ENCODE results near the gene SDCBP2. TPM values are rescaled to one million over a fixed set of nuclear protein-coding genes. Genes with fewer than 3 reads are reported as not detected.

The SDCBP2 gene
- total RNA-seq, 4 donors from 2014 or later, result 29.7 to 361 (median 306) TPM

- TF ChIP-seq POLR2A (IDR thresholded peaks at IDR 0.05), result no peak
- TF ChIP-seq CTCF (IDR thresholded peaks at IDR 0.05), result no peak
- H3K36me3 ChIP-seq, result no peaks in the 10 kb centered on the region
- no peak overlapping the region for H3K4me3 ChIP-seq
- H3K27me3 ChIP-seq, result no peaks in the 10 kb centered on the region
- H3K27ac ChIP-seq, result peak overlapping the region in 2 of 4 donors; percentile 7 to 28
- peak in 1 of 3 donors; percentile 59 for DNase-seq
- no peaks in the 10 kb centered on the region for H3K9me3 ChIP-seq
- peaks cover 0 to 11% (median 0%) of the 10 kb centered on the region in 4 donors for H3K4me1 ChIP-seq
Measured at GRCh38 chr20:1336699-1337367, 7.9 kb upstream of the SDCBP2 start.

GRCh38 chr20:1335961-1336698 is 7.2 kb upstream of the SDCBP2 start:
- H3K36me3 ChIP-seq, result no peaks in the 10 kb centered on the region
- peak in 1 of 3 donors; percentile 29 for DNase-seq
- H3K4me3 ChIP-seq, result no peak overlapping the region
- peak overlapping the region in 2 of 4 donors; percentile 7 to 28 for H3K27ac ChIP-seq
- no peaks in the 10 kb centered on the region for H3K9me3 ChIP-seq
- TF ChIP-seq CTCF (IDR thresholded peaks at IDR 0.05) (no peak), POLR2A (IDR thresholded peaks at IDR 0.05) (no peak)
- H3K4me1 ChIP-seq, result peaks cover 0 to 11% (median 0%) of the 10 kb centered on the region in 4 donors
- H3K27me3 ChIP-seq, result no peaks in the 10 kb centered on the region

GRCh38 chr20:1334761-1335160 is 5.8 kb upstream of the SDCBP2 start:
- Histone ChIP-seq H3K27ac (no peak overlapping the region), H3K36me3 (no peaks in the 10 kb centered on the region), H3K4me3 (no peak overlapping the region), H3K27me3 (no peaks in the 10 kb centered on the region), H3K4me1 (peaks cover 0 to 22% (median 0%) of the 10 kb centered on the region in 4 donors), H3K9me3 (no peaks in the 10 kb centered on the region)
- no peak for TF ChIP-seq POLR2A (IDR thresholded peaks at IDR 0.05)
- TF ChIP-seq CTCF (IDR thresholded peaks at IDR 0.05), result no peak
- peak in 1 of 3 donors; percentile 38 for DNase-seq

GRCh38 chr20:1334370-1334731 is 5.4 kb upstream of the SDCBP2 start:
- Histone ChIP-seq H3K4me3 (no peak overlapping the region), H3K27ac (no peak overlapping the region), H3K4me1 (peaks cover 0 to 26% (median 0%) of the 10 kb centered on the region in 4 donors), H3K27me3 (no peaks in the 10 kb centered on the region), H3K36me3 (no peaks in the 10 kb centered on the region), H3K9me3 (no peaks in the 10 kb centered on the region)
- peak in 1 of 3 donors; percentile 11 for DNase-seq
- TF ChIP-seq CTCF (IDR thresholded peaks at IDR 0.05), result no peak
- TF ChIP-seq POLR2A (IDR thresholded peaks at IDR 0.05), result no peak

- Histone ChIP-seq H3K9me3 (no peaks in the 10 kb centered on the region), H3K36me3 (no peaks in the 10 kb centered on the region), H3K4me1 (peaks cover 0 to 31% (median 0%) of the 10 kb centered on the region in 4 donors), H3K4me3 (no peak overlapping the region), H3K27me3 (no peaks in the 10 kb centered on the region), H3K27ac (no peak overlapping the region)
- DNase-seq, result peak in 2 of 3 donors; percentile 10 to 36
- TF ChIP-seq POLR2A (IDR thresholded peaks at IDR 0.05) (no peak), CTCF (IDR thresholded peaks at IDR 0.05) (no peak)
Measured at GRCh38 chr20:1333462-1334369, 4.8 kb upstream of the SDCBP2 start.

Data from Peyer's patch (tissue), 4 donors.